Anterior cingulate cortex (tissue), 58 donors: ENCODE data around the gene WSCD2.
A peak's percentile ranks its signal among the peaks of the same experiment; 100 is the strongest.

Source experiments
- DNase-seq, 58 donors: peaks; one replicate each; lab custom pipeline; 2025; lab: John Stamatoyannopoulos, UW

The WSCD2 gene

GRCh38 chr12:108106599-108106998 lies 22.5 kb upstream of the WSCD2 start:
- DNase-seq: no peak

- DNase-seq: no peak
Measured at GRCh38 chr12:108107293-108107692, 21.8 kb upstream of the WSCD2 start.

- DNase-seq: no peak
Measured at GRCh38 chr12:108109504-108109903, 19.6 kb upstream of the WSCD2 start.

GRCh38 chr12:108109954-108110353 lies 19.1 kb upstream of the WSCD2 start:
- no peak for DNase-seq

- no peak for DNase-seq
Measured at GRCh38 chr12:108110844-108111243, 18.2 kb upstream of the WSCD2 start.

- DNase-seq: no peak
Measured at GRCh38 chr12:108112832-108113556, 16.1 kb upstream of the WSCD2 start.

- DNase-seq: peak in 1 of 58 donors; percentile 5
Measured at GRCh38 chr12:108115123-108116121, 13.7 kb upstream of the WSCD2 start.

- no peak for DNase-seq
Measured at GRCh38 chr12:108116254-108116653, 12.8 kb upstream of the WSCD2 start.

- no peak for DNase-seq
Measured at GRCh38 chr12:108116699-108117098, 12.4 kb upstream of the WSCD2 start.

GRCh38 chr12:108117163-108117849 lies 11.8 kb upstream of the WSCD2 start:
- no peak for DNase-seq

GRCh38 chr12:108117902-108118301 lies 11.2 kb upstream of the WSCD2 start:
- DNase-seq: no peak

- DNase-seq: no peak
Measured at GRCh38 chr12:108119126-108119973, 9.7 kb upstream of the WSCD2 start.

- no peak for DNase-seq
Measured at GRCh38 chr12:108119974-108120862, 8.9 kb upstream of the WSCD2 start.

- peak in 17 of 58 donors; percentile 1 to 65 (median 26) for DNase-seq
Measured at GRCh38 chr12:108120863-108121165, 8.3 kb upstream of the WSCD2 start.

GRCh38 chr12:108121320-108121719 lies 7.8 kb upstream of the WSCD2 start:
- no peak for DNase-seq

GRCh38 chr12:108121728-108122471 lies 7.2 kb upstream of the WSCD2 start:
- DNase-seq: no peak

- no peak for DNase-seq
Measured at GRCh38 chr12:108122644-108123043, 6.4 kb upstream of the WSCD2 start.

GRCh38 chr12:108123402-108123801 lies 5.7 kb upstream of the WSCD2 start:
- DNase-seq: no peak
